HG02852 (cell line): ENCODE results near the gene KLF3.
A peak's percentile ranks its signal among the peaks of the same experiment; 100 is the strongest.

ENCODE experiments used
- ATAC-seq: cut with Tn5 transposase; IDR thresholded peaks from one replicate; pipeline ENCODE4 v1.9.1; 2021; ENCODE audit warnings: mild to moderate bottlenecking, moderate library complexity; ENCODE audit not compliant: unreplicated experiment

The KLF3 gene

DNA sequence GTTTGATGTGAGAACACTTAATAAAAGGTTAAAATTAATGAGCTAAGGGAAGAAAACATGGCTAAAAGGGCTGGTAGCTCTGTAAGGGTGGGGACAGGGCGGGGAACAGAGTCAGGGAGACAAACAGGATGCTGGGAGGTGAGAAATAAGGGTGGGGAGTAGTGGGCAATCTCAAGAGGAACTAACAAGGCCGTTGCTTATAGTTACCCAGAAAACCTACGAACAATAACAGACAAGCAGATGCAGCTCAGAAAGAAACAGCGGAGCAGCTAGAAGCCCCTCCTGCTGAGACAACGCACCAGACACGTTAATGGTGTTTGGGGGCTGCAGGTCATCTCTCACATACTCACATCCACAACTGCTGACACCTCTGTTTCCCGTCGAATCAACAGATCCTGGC, 9.7 kb upstream of the KLF3 start:
- no peak for ATAC-seq

DNA sequence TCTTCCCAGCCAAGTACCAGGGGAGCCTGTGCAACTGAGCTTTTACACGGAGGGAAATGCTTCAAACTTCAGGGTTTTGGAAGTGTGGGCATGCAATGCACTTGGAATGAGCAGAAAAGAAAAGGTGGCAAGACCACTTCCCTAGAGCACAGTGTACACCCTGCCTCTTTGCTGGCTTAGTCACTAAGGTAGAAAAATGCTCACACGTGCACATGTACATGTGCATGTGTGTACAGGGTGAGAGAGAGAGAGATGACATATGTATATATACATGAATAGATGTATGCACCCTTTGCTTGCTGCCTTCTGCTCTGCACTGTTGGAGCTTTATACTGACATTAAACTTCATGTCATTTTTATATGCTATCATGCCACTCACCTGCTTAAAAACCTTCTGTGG, 7.9 kb upstream of the KLF3 start:
- ATAC-seq: no peak

GRCh38 chr4:38659346-38659745, 4.7 kb upstream of the KLF3 start:
- no peak for ATAC-seq

- ATAC-seq: no peak
Observed at GRCh38 chr4:38660838-38661237, 3.2 kb upstream of the KLF3 start.

- no peak for ATAC-seq
Observed at GRCh38 chr4:38661371-38661770, 2.6 kb upstream of the KLF3 start.

- no peak for ATAC-seq
Observed at GRCh38 chr4:38662522-38663089, 1.4 kb upstream of the KLF3 start.

GRCh38 chr4:38663090-38663800, 754 bp upstream of the KLF3 start:
- peak; percentile 43 for ATAC-seq

- peak; percentile 1 for ATAC-seq
Observed at GRCh38 chr4:38664706-38665401, 855 bp downstream of the KLF3 start.

DNA sequence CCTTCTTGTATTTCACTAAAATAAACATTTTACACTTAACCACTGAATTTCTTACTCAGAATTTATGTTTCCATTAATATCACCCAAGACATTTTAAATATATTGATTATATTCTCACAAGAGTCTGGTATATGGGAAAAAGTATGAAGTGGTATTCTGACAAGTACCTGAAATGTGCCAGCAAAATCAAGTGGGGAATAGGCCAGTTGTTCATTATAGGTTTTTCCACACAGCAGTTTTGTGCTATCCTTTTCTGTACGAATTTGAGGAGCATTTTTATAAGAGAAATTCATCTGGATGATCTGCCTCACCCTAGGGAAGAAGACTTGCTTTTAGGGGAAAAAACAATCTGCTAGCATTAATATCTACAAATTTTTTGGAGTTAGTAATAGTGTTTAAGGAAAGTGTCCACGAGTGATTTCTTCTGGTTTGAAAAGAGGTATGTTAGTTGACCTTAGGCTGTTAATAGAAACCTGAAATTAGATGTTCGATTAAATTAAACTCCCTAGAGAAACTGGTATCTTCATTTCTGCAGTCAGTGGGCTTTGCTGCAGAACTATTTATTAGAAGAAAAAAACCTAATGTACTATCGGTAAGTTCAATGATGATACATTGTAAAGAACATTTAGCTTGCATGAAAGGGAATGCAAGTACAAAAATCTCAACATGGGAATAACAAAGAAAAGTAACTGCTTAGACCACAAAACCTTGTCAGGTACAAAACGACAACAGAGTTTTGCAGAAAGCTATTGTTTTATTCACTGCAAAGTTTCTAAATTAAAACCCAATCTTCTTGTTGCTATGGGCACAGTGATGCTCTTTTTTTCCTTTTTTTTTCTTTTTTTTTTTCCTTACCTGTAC, 1.8 kb downstream of the KLF3 start:
- no peak for ATAC-seq

DNA sequence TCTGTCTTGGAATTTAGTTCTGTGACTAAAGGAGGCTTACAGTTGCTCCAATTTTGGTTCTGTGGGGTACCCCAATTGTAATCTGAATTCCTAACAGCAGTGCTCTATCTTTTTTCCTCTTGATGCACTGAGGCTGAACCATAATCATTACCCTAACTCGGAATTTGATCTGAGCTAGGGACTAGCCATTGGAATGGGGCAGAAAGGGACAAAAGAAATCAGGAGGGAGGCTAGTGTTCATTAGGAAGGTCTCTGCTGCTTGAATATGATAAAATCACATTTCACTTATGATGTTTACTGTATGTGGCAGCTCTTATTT, 2.7 kb downstream of the KLF3 start:
- ATAC-seq: no peak

GRCh38 chr4:38667085-38667893, 3.3 kb downstream of the KLF3 start:
- ATAC-seq: no peak

DNA sequence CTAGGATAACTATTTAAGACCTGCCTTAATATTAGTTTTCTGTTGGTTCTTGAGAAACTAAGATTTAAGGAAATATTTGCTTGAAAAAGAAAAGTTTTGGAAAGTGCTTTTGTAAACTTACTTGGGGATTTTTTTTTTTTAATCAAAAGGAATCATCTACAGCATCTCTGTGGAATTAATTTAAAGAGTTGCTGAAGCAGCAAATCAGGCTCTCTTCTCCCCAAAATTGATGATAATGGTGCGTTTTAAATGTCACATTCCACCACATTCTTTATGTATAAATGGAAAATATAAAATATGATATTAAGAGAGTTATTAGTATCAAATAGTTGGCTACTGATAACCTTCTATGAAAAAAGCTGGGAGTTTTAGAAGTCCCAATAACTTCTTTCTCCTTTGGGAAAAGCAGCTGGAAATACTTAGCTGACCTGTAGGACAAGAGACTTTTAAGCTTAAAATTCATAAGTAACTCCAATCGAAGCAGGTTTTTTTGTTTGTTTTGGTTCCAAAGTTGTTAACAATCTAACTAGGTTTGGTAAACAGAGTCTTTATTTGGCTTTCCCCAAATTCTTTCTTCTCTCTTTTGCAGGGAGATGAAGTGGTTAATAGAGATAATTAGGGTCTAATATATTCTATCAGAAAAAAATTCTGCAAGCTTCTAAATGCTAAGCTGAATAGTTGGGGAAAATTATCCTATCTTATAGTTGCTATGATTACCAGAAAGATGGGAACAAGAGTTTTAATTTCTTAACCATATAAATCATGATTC, 4.4 kb downstream of the KLF3 start:
- no peak for ATAC-seq

GRCh38 chr4:38669208-38669607, 5.2 kb downstream of the KLF3 start:
- no peak for ATAC-seq

DNA sequence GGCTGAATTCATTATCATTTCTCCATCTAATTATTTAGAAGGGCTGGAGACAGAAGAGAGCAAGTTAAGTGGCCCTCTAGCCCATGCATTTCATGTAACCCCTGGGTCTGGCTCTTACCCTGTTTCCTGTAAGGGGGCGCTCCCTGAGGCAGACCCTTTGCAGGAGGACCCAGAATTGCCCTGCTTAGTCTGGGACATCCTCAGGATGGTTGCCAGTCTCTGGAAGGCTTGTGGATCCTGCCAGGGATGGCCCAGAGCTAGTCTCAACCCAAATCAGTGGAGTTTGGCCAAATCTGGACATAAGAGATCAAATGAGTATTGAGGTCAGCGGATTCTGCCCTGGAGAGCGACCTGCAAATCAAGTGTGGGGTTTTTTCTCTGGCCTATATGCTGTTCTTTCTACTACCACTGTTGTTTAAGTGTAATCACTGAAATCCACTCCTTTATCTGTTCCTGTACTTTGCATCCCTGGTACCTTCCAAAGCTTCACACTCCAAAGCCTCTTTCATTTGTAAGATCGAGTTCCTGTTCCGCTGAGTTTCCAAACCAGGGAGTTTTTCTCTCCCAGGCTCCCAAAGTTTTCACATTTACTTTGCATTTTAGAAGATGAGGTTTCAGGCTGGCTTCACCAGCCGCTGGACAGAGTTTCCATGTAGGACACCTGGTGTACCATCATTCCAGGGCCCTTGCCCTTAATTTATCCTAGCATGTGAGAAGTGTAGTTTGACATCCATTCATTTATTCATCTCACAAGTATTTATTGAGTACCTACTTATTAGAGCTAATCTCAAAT, 6.3 kb downstream of the KLF3 start:
- no peak for ATAC-seq

- peak; percentile 47 for ATAC-seq
Observed at GRCh38 chr4:38670939-38671591, 7.1 kb downstream of the KLF3 start.

GRCh38 chr4:38671592-38671940, 7.6 kb downstream of the KLF3 start:
- ATAC-seq: no peak

- ATAC-seq: no peak
Observed at GRCh38 chr4:38672074-38672396, 8.0 kb downstream of the KLF3 start.

- ATAC-seq: no peak
Observed at GRCh38 chr4:38672397-38673129, 8.6 kb downstream of the KLF3 start.
